Natural killer cell treated with Interleukin-12 subunit alpha and Interleukin-12 subunit beta and Interleukin-15 and Interleukin-18, amount 100 ng/mL, for 72 hours (primary cell): ENCODE results near the gene CLDN9. TPM values are rescaled to one million over a fixed set of nuclear protein-coding genes. Genes with fewer than 3 reads are reported as not detected.

Experiments used
- ATAC-seq, 2 donors: fragments of 150-1000 bp; cut with Tn5 transposase in 1 of 2; sonication (Bioruptor Pico), chemical (Tn5 transposase) in 1 of 2; 2 replicates each; pipeline ENCODE4 v1.10.0; 2021
- DNase-seq: peaks from one replicate; pipeline ENCODE4 v3.0.0; 2022; ENCODE audit warnings: low spot score
- H3K27ac Mint-ChIP-seq, 2 donors: 1 replicate in 1 of 2; 2 replicates in 1 of 2; pipeline ENCODE4 v1.8.0; 2022; ENCODE audit warnings: mixed read lengths in 2 of 2, mild to moderate bottlenecking in 1 of 2, moderate library complexity in 1 of 2
- H3K27me3 Mint-ChIP-seq, 2 donors: 1 replicate in 1 of 2; 2 replicates in 1 of 2; pipeline ENCODE4 v1.8.0; 2022; ENCODE audit warnings: mixed read lengths in 2 of 2
- H3K36me3 Mint-ChIP-seq: one replicate; pipeline ENCODE4 v1.8.0; 2022; ENCODE audit warnings: mixed read lengths
- H3K4me1 Mint-ChIP-seq, 2 donors: 1 replicate in 1 of 2; 2 replicates in 1 of 2; pipeline ENCODE4 v1.8.0; 2022; ENCODE audit warnings: low read depth in 2 of 2, mixed read lengths in 2 of 2, mild to moderate bottlenecking in 1 of 2
- H3K4me3 Mint-ChIP-seq: one replicate; pipeline ENCODE4 v1.8.0; 2022; ENCODE audit warnings: mixed read lengths
- H3K9me3 Mint-ChIP-seq: 2 replicates; pipeline ENCODE4 v1.8.0; 2022; ENCODE audit warnings: mixed read lengths
- total RNA-seq, 2 donors: library from RNA; stranded (reverse); gene quantifications; one replicate each; pipeline ENCODE4 v1.2.3, GENCODE V29; 2022

The CLDN9 gene
- total RNA-seq, 2 donors from 2014 or later: 0.47 TPM; not detected in 1

GRCh38 chr16:3022684-3023414, 10.1 kb downstream of the CLDN9 start:
- Mint-ChIP-seq H3K27ac (peak overlapping the region; percentile 87 to 90), H3K4me1 (peaks cover 32 to 34% of the 10 kb centered on the region in 2 donors), H3K27me3 (no peaks in the 10 kb centered on the region), H3K4me3 (peak overlapping the region; percentile 88), H3K36me3 (no peaks in the 10 kb centered on the region), H3K9me3 (no peaks in the 10 kb centered on the region)
- ATAC-seq (no peak), DNase-seq (no peak)

GRCh38 chr16:3023415-3023668, 10.6 kb downstream of the CLDN9 start:
- H3K27me3 Mint-ChIP-seq: no peaks in the 10 kb centered on the region
- no peak for ATAC-seq
- no peak for DNase-seq

GRCh38 chr16:3023669-3024478, 11.2 kb downstream of the CLDN9 start, which contains the start of the genes HCFC1R1 and THOC6:
HCFC1R1 (minus strand) TSS chr16:3023942; CDS start chr16:3023941, 1 bp downstream.
THOC6 (plus strand) TSS chr16:3024035; CDS start chr16:3024327, 292 bp downstream.
- H3K36me3 Mint-ChIP-seq: no peaks in the 10 kb centered on the region
- ATAC-seq (peak; percentile 90 to 91), DNase-seq (peak; percentile 97)
- no peaks in the 10 kb centered on the region for H3K9me3 Mint-ChIP-seq
- peaks cover 37 to 38% of the 10 kb centered on the region in 2 donors for H3K4me1 Mint-ChIP-seq
- peaks cover 0 to under 1% of the 10 kb centered on the region in 2 donors for H3K27me3 Mint-ChIP-seq
- H3K27ac Mint-ChIP-seq: peak within 1 kb of the TSS; percentile 87 to 90
- H3K4me3 Mint-ChIP-seq: peak within 1 kb of the TSS; percentile 88

More at GRCh38 chr16:3023415-3023668, 10.6 kb downstream of the CLDN9 start:
- peak overlapping the region; percentile 87 to 90 for H3K27ac Mint-ChIP-seq
- peak overlapping the region; percentile 88 for H3K4me3 Mint-ChIP-seq
- H3K9me3 Mint-ChIP-seq: no peaks in the 10 kb centered on the region
- no peaks in the 10 kb centered on the region for H3K36me3 Mint-ChIP-seq
- H3K4me1 Mint-ChIP-seq: peaks cover 36% of the 10 kb centered on the region in 2 donors

GRCh38 chr16:3025032-3026002, 12.6 kb downstream of the CLDN9 start:
- Mint-ChIP-seq H3K9me3 (no peaks in the 10 kb centered on the region), H3K27me3 (peaks cover 10 to 13% of the 10 kb centered on the region in 2 donors), H3K27ac (no peak overlapping the region), H3K36me3 (no peaks in the 10 kb centered on the region), H3K4me1 (peaks cover 43 to 44% of the 10 kb centered on the region in 2 donors), H3K4me3 (peak overlapping the region; percentile 17)
- DNase-seq (no peak), ATAC-seq (no peak)

- H3K27me3 Mint-ChIP-seq: peaks cover 10 to 14% of the 10 kb centered on the region in 2 donors
- H3K27ac Mint-ChIP-seq: no peak overlapping the region
- ATAC-seq (no peak), DNase-seq (no peak)
- H3K4me3 Mint-ChIP-seq: no peak overlapping the region
- no peaks in the 10 kb centered on the region for H3K9me3 Mint-ChIP-seq
- H3K36me3 Mint-ChIP-seq: no peaks in the 10 kb centered on the region
- peaks cover 43 to 44% of the 10 kb centered on the region in 2 donors for H3K4me1 Mint-ChIP-seq
Measured at GRCh38 chr16:3026003-3026378, 13.3 kb downstream of the CLDN9 start.

- no peaks in the 10 kb centered on the region for H3K36me3 Mint-ChIP-seq
- no peak overlapping the region for H3K4me3 Mint-ChIP-seq
- peaks cover 10 to 14% of the 10 kb centered on the region in 2 donors for H3K27me3 Mint-ChIP-seq
- no peaks in the 10 kb centered on the region for H3K9me3 Mint-ChIP-seq
- DNase-seq (no peak), ATAC-seq (no peak)
- peaks cover 36 to 37% of the 10 kb centered on the region in 2 donors for H3K4me1 Mint-ChIP-seq
- no peak overlapping the region for H3K27ac Mint-ChIP-seq
Measured at GRCh38 chr16:3026609-3027488, 14.1 kb downstream of the CLDN9 start.

GRCh38 chr16:3027489-3027795, 14.7 kb downstream of the CLDN9 start:
- H3K4me1 Mint-ChIP-seq: peaks cover 33 to 37% of the 10 kb centered on the region in 2 donors
- peaks cover 13 to 17% of the 10 kb centered on the region in 2 donors for H3K27me3 Mint-ChIP-seq
- no peaks in the 10 kb centered on the region for H3K9me3 Mint-ChIP-seq
- DNase-seq (no peak), ATAC-seq (no peak)
- no peak overlapping the region for H3K27ac Mint-ChIP-seq
- no peak overlapping the region for H3K4me3 Mint-ChIP-seq
- H3K36me3 Mint-ChIP-seq: no peaks in the 10 kb centered on the region

- Mint-ChIP-seq H3K9me3 (no peaks in the 10 kb centered on the region), H3K27me3 (peaks cover 20 to 24% of the 10 kb centered on the region in 2 donors), H3K27ac (no peak overlapping the region), H3K36me3 (no peaks in the 10 kb centered on the region), H3K4me1 (peaks cover 33 to 37% of the 10 kb centered on the region in 2 donors), H3K4me3 (peak overlapping the region; percentile 53)
- DNase-seq: peak; percentile 85
- peak; percentile 60 to 70 for ATAC-seq
Measured at GRCh38 chr16:3027983-3028715, 15.4 kb downstream of the CLDN9 start.

GRCh38 chr16:3028716-3029319, 16.1 kb downstream of the CLDN9 start:
- Mint-ChIP-seq H3K9me3 (no peaks in the 10 kb centered on the region), H3K4me3 (peak overlapping the region; percentile 51), H3K27ac (no peak overlapping the region), H3K4me1 (peaks cover 34 to 36% of the 10 kb centered on the region in 2 donors), H3K36me3 (no peaks in the 10 kb centered on the region), H3K27me3 (peaks cover 26 to 30% of the 10 kb centered on the region in 2 donors)
- DNase-seq: no peak
- no peak for ATAC-seq

GRCh38 chr16:3029491-3030221, 16.9 kb downstream of the CLDN9 start:
- H3K4me1 Mint-ChIP-seq: peaks cover 31 to 34% of the 10 kb centered on the region in 2 donors
- no peak overlapping the region for H3K27ac Mint-ChIP-seq
- H3K36me3 Mint-ChIP-seq: no peaks in the 10 kb centered on the region
- H3K4me3 Mint-ChIP-seq: peak overlapping the region; percentile 51
- peaks cover 30 to 39% of the 10 kb centered on the region in 2 donors for H3K27me3 Mint-ChIP-seq
- ATAC-seq (peak; percentile 73 to 75), DNase-seq (no peak)
- H3K9me3 Mint-ChIP-seq: no peaks in the 10 kb centered on the region
